ENCODE measurements around the gene SENP6.

GRCh38 chr6:75568965-75569364 lies 32.7 kb upstream of the SENP6 start:
- TF ChIP-seq CTCF (IDR thresholded peaks at IDR 0.05; ENCODE audit: insufficient read depth, low read depth, low read length) = no peak
- TF ChIP-seq EZH2 (IDR thresholded peaks at IDR 0.05; ENCODE audit: insufficient read depth, low read length) = no peak

Data from astrocyte (in vitro differentiated cells and primary cell).